GM23338 (cell line): ENCODE data around the gene LSM3. TPM values are rescaled to one million over a fixed set of nuclear protein-coding genes. Genes with fewer than 3 reads are reported as not detected.

Experiments used
- ATAC-seq: fragments of 200-7000 bp; cut with Tn5 transposase; 3 replicates; pipeline ENCODE4 v1.9.1; 2020
- DNase-seq: peaks from one replicate; pipeline ENCODE4 v3.0.0-alpha.2; 2015; ENCODE audit warnings: low spot score
- H2AFZ ChIP-seq: fragments of 200-600 bp; sonication (generic); 2 replicates; pipeline ENCODE4 v1.8.0; 2016; ENCODE audit warnings: antibody characterized with exemption, mild to moderate bottlenecking, moderate library complexity
- H3F3A ChIP-seq: fragments of 200-600 bp; sonication (generic); replicated peaks from 2 replicates; pipeline ENCODE4 v1.8.0; 2017; ENCODE audit warnings: antibody characterized with exemption, mixed run types, low read depth
- H3K27ac ChIP-seq: fragments of 200-600 bp; sonication (generic); 2 replicates; pipeline ENCODE4 v1.6.1; 2016; ENCODE audit warnings: low read depth
- H3K27me3 ChIP-seq: fragments of 200-600 bp; sonication (generic); 2 replicates; pipeline ENCODE4 v1.8.0; 2016; ENCODE audit warnings: mild to moderate bottlenecking, mixed run types, moderate library complexity; ENCODE audit not compliant: insufficient read depth
- H3K36me3 ChIP-seq: fragments of 200-600 bp; sonication (generic); 2 replicates; pipeline ENCODE4 v1.8.0; 2016; ENCODE audit warnings: mild to moderate bottlenecking; ENCODE audit not compliant: insufficient read depth
- H3K4me1 ChIP-seq: fragments of 200-600 bp; sonication (generic); 2 replicates; pipeline ENCODE4 v1.8.0; 2016; ENCODE audit warnings: mild to moderate bottlenecking, moderate library complexity; ENCODE audit not compliant: insufficient read depth
- H3K4me2 ChIP-seq: fragments of 200-600 bp; sonication (generic); 2 replicates; pipeline ENCODE4 v1.7.1; 2017; ENCODE audit warnings: mixed run types
- H3K4me3 ChIP-seq: fragments of 200-600 bp; sonication (generic); 2 replicates; pipeline ENCODE4 v1.6.1; 2016; ENCODE audit warnings: mixed run types
- H3K79me2 ChIP-seq: fragments of 200-600 bp; sonication (generic); replicated peaks from 2 replicates; pipeline ENCODE4 v1.8.0; 2017; ENCODE audit warnings: mild to moderate bottlenecking; ENCODE audit not compliant: insufficient read depth
- H3K9me2 ChIP-seq: fragments of 200-600 bp; sonication (generic); 2 replicates; pipeline ENCODE4 v1.8.0; 2017; ENCODE audit not compliant: insufficient read depth
- H4K20me1 ChIP-seq: fragments of 200-600 bp; sonication (generic); replicated peaks from 2 replicates; pipeline ENCODE4 v1.8.0; 2017; ENCODE audit warnings: mild to moderate bottlenecking; ENCODE audit not compliant: insufficient read depth
- H3K27ac Mint-ChIP-seq: 2 replicates; pipeline ENCODE4 v1.8.0; 2020; ENCODE audit warnings: inconsistent platforms, mild to moderate bottlenecking, moderate library complexity, mixed read lengths
- H3K27me3 Mint-ChIP-seq: 3 replicates; pipeline ENCODE4 v1.8.0; 2022; ENCODE audit warnings: low read depth, mild to moderate bottlenecking, moderate library complexity, mixed read lengths, inconsistent platforms; ENCODE audit not compliant: insufficient read depth, poor library complexity
- H3K36me3 Mint-ChIP-seq: 3 replicates; pipeline ENCODE4 v1.8.0; 2021; ENCODE audit warnings: low read depth, mild to moderate bottlenecking, inconsistent platforms, moderate library complexity, mixed read lengths
- H3K4me1 Mint-ChIP-seq: 3 replicates; pipeline ENCODE4 v1.8.0; 2020; ENCODE audit warnings: mild to moderate bottlenecking, inconsistent platforms, mixed read lengths
- H3K4me3 Mint-ChIP-seq: 3 replicates; pipeline ENCODE4 v1.8.0; 2021; ENCODE audit warnings: moderate library complexity, mild to moderate bottlenecking, inconsistent platforms, mixed read lengths
- H3K9me3 Mint-ChIP-seq: 3 replicates; pipeline ENCODE4 v1.8.0; 2020; ENCODE audit warnings: moderate library complexity, mild to moderate bottlenecking, inconsistent platforms, mixed read lengths
- CREB1 ChIP-seq: fragments of 250-450 bp; sonication (Bioruptor Pico); IDR thresholded peaks from 2 replicates; pipeline ENCODE4 v1.5.0; 2020; ENCODE audit warnings: low read depth, mild to moderate bottlenecking, moderate library complexity
- CTCF ChIP-seq, 2 experiments: fragments of 200-600 bp in 1 of 2; sonication (generic) in 1 of 2; conservative IDR thresholded peaks; 2 replicates each; pipeline versions ENCODE4 v1.5.1 to v1.6.1; 2016 to 2017; ENCODE audit warnings: antibody characterized with exemption in 2 of 2, low read depth in 2 of 2, mild to moderate bottlenecking in 2 of 2, moderate library complexity in 1 of 2
- ETS1 ChIP-seq: IDR thresholded peaks from 2 replicates; pipeline ENCODE4 v1.6.1; 2016; ENCODE audit warnings: antibody characterized with exemption
- EZH2 ChIP-seq: fragments of 200-600 bp; sonication (generic); IDR thresholded peaks from one replicate; pipeline ENCODE4 v1.8.0; 2017; ENCODE audit warnings: antibody characterized with exemption, mild to moderate bottlenecking, low read depth; ENCODE audit not compliant: unreplicated experiment
- EZH2phosphoT487 ChIP-seq: fragments of 200-600 bp; sonication (generic); IDR thresholded peaks from one replicate; pipeline ENCODE4 v1.8.1; 2018; ENCODE audit warnings: antibody characterized with exemption; ENCODE audit not compliant: unreplicated experiment
- JUNB ChIP-seq: IDR thresholded peaks from one replicate; pipeline ENCODE4 v1.6.1; 2016; ENCODE audit warnings: antibody characterized with exemption; ENCODE audit not compliant: unreplicated experiment
- NANOG ChIP-seq: IDR thresholded peaks from 2 replicates; pipeline ENCODE4 v1.6.1; 2016; ENCODE audit warnings: antibody characterized with exemption, borderline replicate concordance
- POLR2AphosphoS5 ChIP-seq: IDR thresholded peaks from 2 replicates; pipeline ENCODE4 v1.6.1; 2016; ENCODE audit warnings: antibody characterized with exemption, low read depth
- REST ChIP-seq: IDR thresholded peaks from one replicate; pipeline ENCODE4 v1.6.1; 2018; ENCODE audit warnings: antibody characterized with exemption; ENCODE audit not compliant: unreplicated experiment
- STAT1 ChIP-seq: IDR thresholded peaks from one replicate; pipeline ENCODE4 v1.6.1; 2016; ENCODE audit warnings: antibody characterized with exemption; ENCODE audit not compliant: unreplicated experiment
- ZNF114 ChIP-seq: fragments of 250-450 bp; sonication (Bioruptor Pico); IDR thresholded peaks from 2 replicates; pipeline ENCODE4 v1.5.0; 2020; ENCODE audit warnings: mild to moderate bottlenecking, moderate library complexity
- ZNF331 ChIP-seq: fragments of 250-450 bp; sonication (Bioruptor Pico); IDR thresholded peaks from 2 replicates; pipeline ENCODE4 v1.5.0; 2020; ENCODE audit warnings: low read depth, mild to moderate bottlenecking, moderate library complexity
- polyA plus RNA-seq: library from polyadenylated mRNA; unstranded; fragments of >200 nt; fragmentation: Nextera tagmentation; extraction: Ambion mirVana; gene quantifications from 2 replicates; pipeline ENCODE4 v1.2.1, GENCODE V29; 2016
- total RNA-seq: library from RNA; depleted of rRNA; stranded (reverse); fragments of >200 nt; shearing (Covaris generic); gene quantifications from 2 replicates; pipeline ENCODE4 v1.2.3, GENCODE V29; 2014
- TF ChIP-seq, protein P1 (sequence below): fragments of 250-450 bp; sonication (Bioruptor Pico); IDR thresholded peaks from 2 replicates; pipeline ENCODE4 v1.5.0; 2020; ENCODE audit warnings: mild to moderate bottlenecking, moderate library complexity

LSM3 gene
- total and polyA plus RNA-seq, 2 experiments from 2014 or later = 20.1 to 71.5 TPM

GRCh38 chr3:14132689-14133088 lies 45.9 kb upstream of the LSM3 start:
- Histone ChIP-seq H4K20me1 (no peaks in the 10 kb centered on the region), H3K4me2 (no peak overlapping the region), H3K79me2 (peaks cover 10% of the 10 kb centered on the region), H3K27ac (no peak overlapping the region), H3K4me1 (no peaks in the 10 kb centered on the region), H2AFZ (no peak overlapping the region), H3K4me3 (no peak overlapping the region), H3K36me3 (peaks cover 8% of the 10 kb centered on the region), H3K9me2 (no peaks in the 10 kb centered on the region), H3K27me3 (no peaks in the 10 kb centered on the region), H3F3A (no peaks in the 10 kb centered on the region)
- TF ChIP-seq STAT1 = no peak
- no peak for TF ChIP-seq EZH2
- TF ChIP-seq ZNF331 = no peak
- no peak for TF ChIP-seq CTCF (conservative IDR thresholded peaks at IDR 0.05; ENCODE audit: low read depth in 2 of 2)
- no peak for TF ChIP-seq ZNF114 (CRISPR knock-in tag)
- no peak for TF ChIP-seq NANOG
- TF ChIP-seq REST = no peak
- TF ChIP-seq JUNB = no peak
- no peak for TF ChIP-seq POLR2AphosphoS5
- no peak for TF ChIP-seq CREB1 (CRISPR knock-in tag)
- no peak for TF ChIP-seq ETS1
- no peak for TF ChIP-seq EZH2phosphoT487
- TF ChIP-seq, protein P1, sequence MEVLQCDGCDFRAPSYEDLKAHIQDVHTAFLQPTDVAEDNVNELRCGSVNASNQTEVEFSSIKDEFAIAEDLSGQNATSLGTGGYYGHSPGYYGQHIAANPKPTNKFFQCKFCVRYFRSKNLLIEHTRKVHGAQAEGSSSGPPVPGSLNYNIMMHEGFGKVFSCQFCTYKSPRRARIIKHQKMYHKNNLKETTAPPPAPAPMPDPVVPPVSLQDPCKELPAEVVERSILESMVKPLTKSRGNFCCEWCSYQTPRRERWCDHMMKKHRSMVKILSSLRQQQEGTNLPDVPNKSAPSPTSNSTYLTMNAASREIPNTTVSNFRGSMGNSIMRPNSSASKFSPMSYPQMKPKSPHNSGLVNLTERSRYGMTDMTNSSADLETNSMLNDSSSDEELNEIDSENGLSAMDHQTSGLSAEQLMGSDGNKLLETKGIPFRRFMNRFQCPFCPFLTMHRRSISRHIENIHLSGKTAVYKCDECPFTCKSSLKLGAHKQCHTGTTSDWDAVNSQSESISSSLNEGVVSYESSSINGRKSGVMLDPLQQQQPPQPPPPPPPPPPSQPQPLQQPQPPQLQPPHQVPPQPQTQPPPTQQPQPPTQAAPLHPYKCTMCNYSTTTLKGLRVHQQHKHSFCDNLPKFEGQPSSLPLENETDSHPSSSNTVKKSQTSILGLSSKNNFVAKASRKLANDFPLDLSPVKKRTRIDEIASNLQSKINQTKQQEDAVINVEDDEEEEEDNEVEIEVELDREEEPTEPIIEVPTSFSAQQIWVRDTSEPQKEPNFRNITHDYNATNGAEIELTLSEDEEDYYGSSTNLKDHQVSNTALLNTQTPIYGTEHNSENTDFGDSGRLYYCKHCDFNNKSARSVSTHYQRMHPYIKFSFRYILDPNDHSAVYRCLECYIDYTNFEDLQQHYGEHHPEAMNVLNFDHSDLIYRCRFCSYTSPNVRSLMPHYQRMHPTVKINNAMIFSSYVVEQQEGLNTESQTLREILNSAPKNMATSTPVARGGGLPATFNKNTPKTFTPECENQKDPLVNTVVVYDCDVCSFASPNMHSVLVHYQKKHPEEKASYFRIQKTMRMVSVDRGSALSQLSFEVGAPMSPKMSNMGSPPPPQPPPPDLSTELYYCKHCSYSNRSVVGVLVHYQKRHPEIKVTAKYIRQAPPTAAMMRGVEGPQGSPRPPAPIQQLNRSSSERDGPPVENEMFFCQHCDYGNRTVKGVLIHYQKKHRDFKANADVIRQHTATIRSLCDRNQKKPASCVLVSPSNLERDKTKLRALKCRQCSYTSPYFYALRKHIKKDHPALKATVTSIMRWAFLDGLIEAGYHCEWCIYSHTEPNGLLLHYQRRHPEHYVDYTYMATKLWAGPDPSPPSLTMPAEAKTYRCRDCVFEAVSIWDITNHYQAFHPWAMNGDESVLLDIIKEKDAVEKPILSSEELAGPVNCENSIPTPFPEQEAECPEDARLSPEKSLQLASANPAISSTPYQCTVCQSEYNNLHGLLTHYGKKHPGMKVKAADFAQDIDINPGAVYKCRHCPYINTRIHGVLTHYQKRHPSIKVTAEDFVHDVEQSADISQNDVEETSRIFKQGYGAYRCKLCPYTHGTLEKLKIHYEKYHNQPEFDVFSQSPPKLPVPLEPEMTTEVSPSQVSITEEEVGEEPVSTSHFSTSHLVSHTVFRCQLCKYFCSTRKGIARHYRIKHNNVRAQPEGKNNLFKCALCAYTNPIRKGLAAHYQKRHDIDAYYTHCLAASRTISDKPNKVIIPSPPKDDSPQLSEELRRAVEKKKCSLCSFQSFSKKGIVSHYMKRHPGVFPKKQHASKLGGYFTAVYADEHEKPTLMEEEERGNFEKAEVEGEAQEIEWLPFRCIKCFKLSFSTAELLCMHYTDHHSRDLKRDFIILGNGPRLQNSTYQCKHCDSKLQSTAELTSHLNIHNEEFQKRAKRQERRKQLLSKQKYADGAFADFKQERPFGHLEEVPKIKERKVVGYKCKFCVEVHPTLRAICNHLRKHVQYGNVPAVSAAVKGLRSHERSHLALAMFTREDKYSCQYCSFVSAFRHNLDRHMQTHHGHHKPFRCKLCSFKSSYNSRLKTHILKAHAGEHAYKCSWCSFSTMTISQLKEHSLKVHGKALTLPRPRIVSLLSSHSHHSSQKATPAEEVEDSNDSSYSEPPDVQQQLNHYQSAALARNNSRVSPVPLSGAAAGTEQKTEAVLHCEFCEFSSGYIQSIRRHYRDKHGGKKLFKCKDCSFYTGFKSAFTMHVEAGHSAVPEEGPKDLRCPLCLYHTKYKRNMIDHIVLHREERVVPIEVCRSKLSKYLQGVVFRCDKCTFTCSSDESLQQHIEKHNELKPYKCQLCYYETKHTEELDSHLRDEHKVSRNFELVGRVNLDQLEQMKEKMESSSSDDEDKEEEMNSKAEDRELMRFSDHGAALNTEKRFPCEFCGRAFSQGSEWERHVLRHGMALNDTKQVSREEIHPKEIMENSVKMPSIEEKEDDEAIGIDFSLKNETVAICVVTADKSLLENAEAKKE (CRISPR knock-in tag) = no peak
- ATAC-seq = no peak
- Mint-ChIP-seq H3K9me3 (no peaks in the 10 kb centered on the region), H3K27ac (no peak overlapping the region), H3K36me3 (peaks cover 78% of the 10 kb centered on the region), H3K4me3 (no peak overlapping the region), H3K27me3 (peaks cover 7% of the 10 kb centered on the region), H3K4me1 (no peaks in the 10 kb centered on the region)
- no peak for DNase-seq
